HepG2 (cell line): Measurements from ENCODE around the gene CAPN12. TPM values are rescaled to one million over a fixed set of nuclear protein-coding genes. Genes with fewer than 3 reads are reported as not detected.
A peak's percentile ranks its signal among the peaks of the same experiment; 100 is the strongest.

Experiments used
- AFF4 ChIP-seq: sonication (generic); formaldehyde crosslinking; IDR thresholded peaks from 2 replicates; pipeline ENCODE4 v1.4.0; 2020; ENCODE audit warnings: missing genetic modification reagents
- DRAP1 ChIP-seq: IDR thresholded peaks from 2 replicates; pipeline ENCODE4 v1.6.1; 2016; ENCODE audit warnings: missing genetic modification reagents, missing compliant biosample characterization
- KAT8 ChIP-seq: IDR thresholded peaks from 2 replicates; pipeline ENCODE4 v1.6.1; 2016; ENCODE audit warnings: missing genetic modification reagents, missing compliant biosample characterization
- KLF16 ChIP-seq, 2 experiments: sonication (generic) in 1 of 2; formaldehyde crosslinking in 1 of 2; IDR thresholded peaks; 2 replicates each; pipeline versions ENCODE4 v1.6.1 to v1.8.0; 2016 to 2023; ENCODE audit warnings: missing genetic modification reagents in 2 of 2, missing compliant biosample characterization in 1 of 2
- NFRKB ChIP-seq: fragments of 450-650 bp; IDR thresholded peaks from 2 replicates; pipeline ENCODE4 v1.6.1; 2017
- PAX8 ChIP-seq: sonication (generic); formaldehyde crosslinking; IDR thresholded peaks from 2 replicates; pipeline ENCODE4 v1.8.0; 2022; ENCODE audit warnings: mild to moderate bottlenecking, missing genetic modification reagents, borderline replicate concordance
- THAP9 ChIP-seq: sonication (generic); formaldehyde crosslinking; IDR thresholded peaks from 2 replicates; pipeline ENCODE4; 2020; ENCODE audit warnings: missing genetic modification reagents, mild to moderate bottlenecking, borderline replicate concordance
- ZBTB10 ChIP-seq: sonication (generic); formaldehyde crosslinking; IDR thresholded peaks from 2 replicates; pipeline ENCODE4 v1.4.0; 2020; ENCODE audit warnings: missing genetic modification reagents, borderline replicate concordance
- ZNF407 ChIP-seq: sonication (generic); formaldehyde crosslinking; IDR thresholded peaks from one replicate; pipeline ENCODE4 v1.5.1; 2020; ENCODE audit warnings: mild to moderate bottlenecking, missing genetic modification reagents; ENCODE audit errors: not compliant biosample characterization
- polyA plus RNA-seq, 8 experiments: library from polyadenylated mRNA; depleted of rRNA in 3 of 8; stranded (reverse) in 7 of 8; unstranded in 1 of 8; fragments of >200 nt; fragmentation: Illumina TruSeq in 4 of 8; extraction: Trizol in 4 of 8; gene quantifications; 2 replicates each; pipeline versions ENCODE4 v1.2.1 to v1.2.3, GENCODE V29; 2011 to 2016; ENCODE audit warnings: low read depth in 4 of 8, missing spikeins in 1 of 8, mixed read lengths in 1 of 8; ENCODE audit not compliant: insufficient read depth in 1 of 8
- total RNA-seq, 5 experiments: library from RNA; depleted of rRNA; stranded (reverse); fragments of >200 nt; fragmentation: Illumina TruSeq; extraction: Trizol; gene quantifications; 2 replicates each; pipeline ENCODE4 v1.2.3, GENCODE V29; 2016; ENCODE audit warnings: low read depth in 1 of 5

CAPN12 gene
- total and polyA plus RNA-seq, 2 of the 13 experiments (the other 11 are each of a cell fraction or from before 2014, with no cell fraction given): 1.6 to 13.6 TPM

GRCh38 chr19:38701455-38702063 is 42.7 kb downstream of the CAPN12 start (continued):
- TF ChIP-seq ZNF407 (CRISPR knock-in tag): no peak
- no peak; the same call in none of the 2 replicates for TF ChIP-seq KAT8 (CRISPR knock-in tag)
- TF ChIP-seq NFRKB: no peak
- peak; percentile 76; the same call in 1 of the 2 replicates for TF ChIP-seq THAP9 (CRISPR knock-in tag)
- TF ChIP-seq AFF4: no peak
- no peak for TF ChIP-seq KLF16 (CRISPR knock-in tag; IDR thresholded peaks at IDR 0.05)
- TF ChIP-seq DRAP1 (CRISPR knock-in tag): peak; percentile 50; the same call in 1 of the 2 replicates
- peak; percentile 86; the same call in 1 of the 2 replicates for TF ChIP-seq ZBTB10 (CRISPR knock-in tag)
- TF ChIP-seq PAX8 (CRISPR knock-in tag): no peak
